ENCODE measurements around the gene SCIN. TPM values are rescaled to one million over a fixed set of nuclear protein-coding genes. Genes with fewer than 3 reads are reported as not detected.
"Not testable (repeated sequence)": the region's sequence is repeated elsewhere in the genome, so short reads cannot be mapped to it uniquely, and the experiment has no call there.

The SCIN gene
- total RNA-seq, 3 donors from 2014 or later: 0.96 to 4.7 (median 1.3) TPM

DNA sequence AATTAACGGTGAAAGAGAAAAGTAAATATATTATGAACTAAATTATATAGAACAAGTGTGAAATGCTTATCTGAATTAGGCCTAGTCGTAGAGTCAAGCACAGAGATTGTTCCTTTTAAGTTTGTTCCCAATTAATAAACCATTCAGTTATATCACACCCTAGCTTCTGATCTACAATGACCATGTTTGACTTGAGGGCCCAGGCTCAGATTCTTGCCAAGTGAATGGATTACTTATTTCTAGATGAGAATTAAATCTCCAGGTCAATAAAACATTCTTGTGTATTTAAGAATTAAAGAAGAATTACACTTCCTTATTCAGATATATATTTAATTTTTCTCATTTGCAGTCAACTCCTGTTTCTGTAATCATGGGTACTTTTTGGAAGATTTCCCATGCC, 79.6 kb downstream of the SCIN start:
- H3K27ac ChIP-seq: no peak overlapping the region
- H3K27me3 ChIP-seq: no peaks in the 10 kb centered on the region
- TF ChIP-seq POLR2AphosphoS5 (IDR thresholded peaks at IDR 0.05) (no peak), POLR2A (IDR thresholded peaks at IDR 0.05) (no peak)
- TF ChIP-seq, protein P1, sequence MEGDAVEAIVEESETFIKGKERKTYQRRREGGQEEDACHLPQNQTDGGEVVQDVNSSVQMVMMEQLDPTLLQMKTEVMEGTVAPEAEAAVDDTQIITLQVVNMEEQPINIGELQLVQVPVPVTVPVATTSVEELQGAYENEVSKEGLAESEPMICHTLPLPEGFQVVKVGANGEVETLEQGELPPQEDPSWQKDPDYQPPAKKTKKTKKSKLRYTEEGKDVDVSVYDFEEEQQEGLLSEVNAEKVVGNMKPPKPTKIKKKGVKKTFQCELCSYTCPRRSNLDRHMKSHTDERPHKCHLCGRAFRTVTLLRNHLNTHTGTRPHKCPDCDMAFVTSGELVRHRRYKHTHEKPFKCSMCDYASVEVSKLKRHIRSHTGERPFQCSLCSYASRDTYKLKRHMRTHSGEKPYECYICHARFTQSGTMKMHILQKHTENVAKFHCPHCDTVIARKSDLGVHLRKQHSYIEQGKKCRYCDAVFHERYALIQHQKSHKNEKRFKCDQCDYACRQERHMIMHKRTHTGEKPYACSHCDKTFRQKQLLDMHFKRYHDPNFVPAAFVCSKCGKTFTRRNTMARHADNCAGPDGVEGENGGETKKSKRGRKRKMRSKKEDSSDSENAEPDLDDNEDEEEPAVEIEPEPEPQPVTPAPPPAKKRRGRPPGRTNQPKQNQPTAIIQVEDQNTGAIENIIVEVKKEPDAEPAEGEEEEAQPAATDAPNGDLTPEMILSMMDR (IDR thresholded peaks at IDR 0.05): no peak
- H3K9me3 ChIP-seq: no peaks in the 10 kb centered on the region
- no peak overlapping the region for H3K4me3 ChIP-seq
- DNase-seq (ENCODE audit: low spot score in 2 of 2): no peak
- no peaks in the 10 kb centered on the region for H3K4me1 ChIP-seq
- no peaks in the 10 kb centered on the region for H3K36me3 ChIP-seq
- intact Hi-C loops (cut with DNase I; ENCODE audit: low total_unique reads): no loop called here

DNA sequence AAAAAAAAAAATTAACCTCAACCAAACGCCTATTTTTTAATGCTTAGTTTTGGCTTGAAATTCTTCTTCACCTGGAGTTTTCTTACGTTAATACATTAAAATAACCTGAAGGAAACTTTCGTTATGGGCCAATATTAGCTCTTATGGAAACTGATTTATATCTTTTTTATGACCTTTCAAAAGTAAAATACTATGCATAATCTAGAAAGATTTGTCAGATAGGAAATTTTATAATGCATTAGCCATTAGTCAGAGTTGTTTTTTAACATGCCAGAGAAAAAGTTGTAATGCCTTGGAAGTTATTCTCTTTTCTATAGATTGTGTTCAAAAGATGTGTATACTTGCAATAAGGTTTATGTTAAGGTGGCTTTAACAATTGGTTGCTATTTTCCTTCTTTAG, 82.6 kb downstream of the SCIN start:
- Histone ChIP-seq H3K36me3 (no peaks in the 10 kb centered on the region), H3K27ac (no peak overlapping the region), H3K4me1 (no peaks in the 10 kb centered on the region), H3K4me3 (no peak overlapping the region), H3K27me3 (no peaks in the 10 kb centered on the region), H3K9me3 (no peaks in the 10 kb centered on the region)
- TF ChIP-seq POLR2AphosphoS5 (IDR thresholded peaks at IDR 0.05): no peak
- DNase-seq (ENCODE audit: low spot score in 2 of 2): no peak
- intact Hi-C loops (cut with DNase I; ENCODE audit: low total_unique reads): no loop called here

DNA sequence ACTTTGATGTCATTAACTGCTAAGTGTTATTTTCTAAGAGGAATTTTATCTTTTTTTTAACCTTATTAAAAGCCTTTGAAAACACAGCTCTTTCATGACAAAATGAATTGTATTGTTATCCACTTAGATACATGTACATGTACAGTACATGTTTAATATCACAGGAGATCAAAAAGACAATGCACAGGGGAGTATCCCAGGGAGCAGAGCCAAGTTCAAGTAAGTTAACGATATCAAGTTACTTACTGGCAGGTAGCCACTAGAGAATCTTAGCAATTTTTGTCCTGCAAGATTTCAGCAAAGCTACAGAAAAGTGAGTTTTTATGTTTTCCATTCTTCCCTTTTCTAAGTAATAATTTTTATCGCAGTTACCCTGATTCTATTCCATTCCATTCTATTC, 83.0 kb downstream of the SCIN start:
- Histone ChIP-seq H3K9me3 (no peaks in the 10 kb centered on the region), H3K4me1 (no peaks in the 10 kb centered on the region), H3K27me3 (no peaks in the 10 kb centered on the region), H3K36me3 (no peaks in the 10 kb centered on the region), H3K4me3 (no peak overlapping the region), H3K27ac (no peak overlapping the region)
- no peak for DNase-seq (ENCODE audit: low spot score in 2 of 2)
- intact Hi-C loops (cut with DNase I; ENCODE audit: low total_unique reads): no loop called here
- TF ChIP-seq, protein P1 (IDR thresholded peaks at IDR 0.05): no peak
- no peak for TF ChIP-seq POLR2AphosphoS5 (IDR thresholded peaks at IDR 0.05)

DNA sequence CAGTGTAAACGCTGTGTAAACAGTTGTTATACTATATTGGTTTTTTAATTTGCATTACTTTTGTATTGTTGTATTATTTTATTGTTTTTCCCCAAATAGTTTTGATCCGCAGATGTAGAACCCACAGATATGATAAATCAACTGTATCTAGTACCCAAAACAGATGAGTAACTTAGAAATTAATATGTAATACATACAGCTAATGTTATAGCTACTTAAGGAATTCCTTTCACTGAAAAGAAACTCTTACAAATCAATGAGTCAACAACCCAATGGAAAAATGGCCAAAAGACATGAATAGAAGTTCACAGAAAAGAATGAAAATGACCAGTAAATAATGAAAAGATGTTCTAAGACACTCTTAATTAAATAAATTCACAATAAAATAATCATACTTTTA, 84.6 kb downstream of the SCIN start:
- no peaks in the 10 kb centered on the region for H3K4me1 ChIP-seq
- intact Hi-C loops (cut with DNase I; ENCODE audit: low total_unique reads): no loop called here
- no peaks in the 10 kb centered on the region for H3K27me3 ChIP-seq
- H3K9me3 ChIP-seq: no peaks in the 10 kb centered on the region
- H3K36me3 ChIP-seq: no peaks in the 10 kb centered on the region
- H3K27ac ChIP-seq: no peak overlapping the region
- DNase-seq (ENCODE audit: low spot score in 2 of 2): no peak
- TF ChIP-seq POLR2A (IDR thresholded peaks at IDR 0.05) (no peak), POLR2AphosphoS5 (IDR thresholded peaks at IDR 0.05) (no peak)
- TF ChIP-seq, protein P1 (IDR thresholded peaks at IDR 0.05): no peak
- no peak overlapping the region for H3K4me3 ChIP-seq

DNA sequence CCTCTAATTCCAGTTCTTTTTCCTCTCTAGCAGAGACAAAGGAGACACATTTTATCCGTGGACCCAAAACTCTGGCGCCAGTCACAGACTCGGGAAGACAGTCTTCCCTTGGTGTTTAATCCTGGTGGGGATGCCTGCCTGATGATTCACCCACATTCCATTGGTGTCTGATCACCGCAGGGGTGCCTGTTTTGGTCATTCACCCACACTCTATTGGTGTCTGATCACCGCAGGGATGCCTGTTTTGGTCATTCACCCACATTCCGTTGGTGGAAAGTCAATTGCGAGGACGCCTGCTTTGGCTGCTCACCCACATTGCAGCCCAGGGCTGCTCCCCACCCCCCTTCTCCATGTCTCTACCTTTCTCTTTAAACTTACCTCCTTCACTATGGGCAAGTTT, 89.9 kb downstream of the SCIN start:
- H3K4me1 ChIP-seq; H3K27me3 ChIP-seq; H3K4me3 ChIP-seq; DNase-seq (ENCODE audit: low spot score in 2 of 2); H3K36me3 ChIP-seq; H3K9me3 ChIP-seq; H3K27ac ChIP-seq; intact Hi-C loops (cut with DNase I; ENCODE audit: low total_unique reads): not testable (repeated sequence)

- H3K27ac ChIP-seq; intact Hi-C loops (cut with DNase I; ENCODE audit: low total_unique reads); H3K4me3 ChIP-seq; DNase-seq (ENCODE audit: low spot score in 2 of 2); H3K36me3 ChIP-seq; H3K9me3 ChIP-seq; H3K27me3 ChIP-seq; H3K4me1 ChIP-seq: not testable (repeated sequence)
Observed at GRCh38 chr7:12660986-12661385, 90.5 kb downstream of the SCIN start.

DNA sequence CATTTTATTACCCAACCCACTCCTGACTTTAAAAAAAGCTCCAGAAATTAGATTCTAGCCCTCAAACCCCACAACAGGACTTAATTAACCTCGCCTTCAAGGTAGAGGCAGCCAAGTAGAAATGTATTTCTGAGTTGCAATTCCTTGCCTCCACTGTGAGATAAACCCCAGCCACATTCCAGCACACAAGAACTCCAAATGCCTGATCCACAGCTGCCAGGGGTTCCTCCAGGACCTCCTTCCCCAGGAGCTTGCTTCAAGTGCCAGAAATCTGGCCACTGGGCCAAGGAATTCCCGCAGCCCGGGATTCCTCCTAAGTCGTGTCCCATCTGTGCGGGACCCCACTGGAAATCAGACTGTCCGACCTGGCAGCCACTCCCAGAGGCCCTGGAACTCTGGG, 91.1 kb downstream of the SCIN start:
- no peak for TF ChIP-seq POLR2AphosphoS5 (IDR thresholded peaks at IDR 0.05)
- TF ChIP-seq, protein P1 (IDR thresholded peaks at IDR 0.05): no peak
- TF ChIP-seq POLR2A (IDR thresholded peaks at IDR 0.05): no peak
- intact Hi-C loops (cut with DNase I; ENCODE audit: low total_unique reads): no loop called here
- no peak for DNase-seq (ENCODE audit: low spot score in 2 of 2)
- Histone ChIP-seq H3K36me3 (no peaks in the 10 kb centered on the region), H3K9me3 (no peaks in the 10 kb centered on the region), H3K27ac (no peak overlapping the region), H3K27me3 (no peaks in the 10 kb centered on the region), H3K4me3 (no peak overlapping the region), H3K4me1 (no peaks in the 10 kb centered on the region)
